Psoas muscle (tissue), 8 donors: ENCODE measurements around the gene EPS8L3. TPM values are rescaled to one million over a fixed set of nuclear protein-coding genes. Genes with fewer than 3 reads are reported as not detected.

Experiments
- ATAC-seq, 4 donors: fragments of 200-7000 bp; cut with Tn5 transposase; one replicate each; pipeline ENCODE4 v1.9.1; 2020; ENCODE audit warnings: moderate library complexity in 3 of 4, mild to moderate bottlenecking in 2 of 4
- DNase-seq, 2 donors: peaks; one replicate each; pipeline ENCODE4 v3.0.0-alpha.2; 2020
- H3K27ac ChIP-seq: fragments of 200-600 bp; one replicate; pipeline ENCODE4 v1.8.0; 2022
- H3K27me3 ChIP-seq, 3 donors: fragments of 200-600 bp in 1 of 3; one replicate each; pipeline versions ENCODE4 v1.6.1 to v1.8.0; 2013 to 2022; ENCODE audit warnings: low read length in 2 of 3, mild to moderate bottlenecking in 2 of 3, moderate library complexity in 1 of 3; ENCODE audit not compliant: insufficient read depth in 3 of 3
- H3K36me3 ChIP-seq, 2 donors: fragments of 200-600 bp in 1 of 2; one replicate each; pipeline versions ENCODE4 v1.6.1 to v1.8.0; 2013 to 2022; ENCODE audit warnings: low read depth in 1 of 2, mild to moderate bottlenecking in 1 of 2, moderate library complexity in 1 of 2; ENCODE audit not compliant: insufficient read depth in 1 of 2
- H3K4me1 ChIP-seq: fragments of 200-600 bp; one replicate; pipeline ENCODE4 v1.8.0; 2022
- H3K4me3 ChIP-seq: fragments of 200-600 bp; one replicate; pipeline ENCODE4 v1.8.0; 2022; ENCODE audit warnings: mild to moderate bottlenecking
- H3K9me3 ChIP-seq: fragments of 200-600 bp; one replicate; pipeline ENCODE4 v1.8.0; 2022
- WGBS, 3 donors: extraction: QIAGEN DNeasy Blood & Tissue Kit; methylation state at CpG; one replicate each; pipeline versions ENCODE4 v1.1.6 to v1.1.7; 2013; 5-methylcytosine and 5-hydroxymethylcytosine counted together
- intact Hi-C, 2 donors: fragments of 100-400 bp; cut with DNase I; formaldehyde crosslinking; loops; one replicate each; pipeline versions ENCODE4 v1.11.0 to v1.14.2; 2022
- polyA plus RNA-seq, 3 donors: library from polyadenylated mRNA; stranded (reverse); fragments of 200-250 nt; gene quantifications; one replicate each; pipeline ENCODE4 v1.2.3, GENCODE V29; 2013
- total RNA-seq, 4 donors: library from RNA; stranded (reverse); fragmentation: NEBNext Ultra II Directional in 2 of 4; extraction: Animal tissue kit (Norgen Biotek cat#: 25700) in 2 of 4; gene quantifications; one replicate each; pipeline versions ENCODE4 v1.2.1 to v1.2.4, GENCODE V29; 2021 to 2023
- TF ChIP-seq, protein P1 (sequence below): fragments of 200-600 bp; IDR thresholded peaks from one replicate; pipeline ENCODE4 v1.8.0; 2022; ENCODE audit warnings: antibody characterized with exemption
- donor health status: healthy with polysubstance abuse.
- donor health status: DM: no; HTN: no; CAD: no; lungs with moderate emphysema.
- donor health status: Bipolar disorder and iron deficiency.
- donor health status: healthy.
- donor health status: DM: yes; HTN: yes; CAD: no.
- donor health status: DM: no; HTN: no; CAD: no.
- donor health status: DM: no; HTN: no; CAD: no.
- donor health status: DM: yes; HTN: yes; CAD: no.

The EPS8L3 gene
- total and polyA plus RNA-seq, 7 donors = 0.03 to 0.64 (median 0.57) TPM; not detected in 4

DNA sequence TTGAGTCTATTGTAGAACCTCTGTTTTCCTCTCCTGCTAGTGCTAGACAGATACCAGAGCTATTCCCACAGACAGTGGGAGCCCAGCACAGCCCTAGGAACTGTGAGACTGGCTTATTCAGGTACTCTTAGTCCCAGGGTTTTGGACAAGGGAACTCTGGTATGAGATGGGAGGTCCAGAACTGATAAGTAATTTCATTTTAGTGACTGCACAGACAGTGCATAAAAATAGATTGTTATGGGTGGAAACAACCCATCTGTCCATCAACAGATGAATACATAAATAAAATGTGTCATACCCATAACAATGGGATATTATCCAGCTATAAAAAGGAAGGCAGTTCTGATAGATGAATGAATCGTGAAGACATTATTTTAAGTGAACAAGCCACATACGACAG is 9.0 kb downstream of the EPS8L3 start:
- Histone ChIP-seq H3K4me1 (no peaks in the 10 kb centered on the region), H3K27me3 (no peaks in the 10 kb centered on the region), H3K27ac (no peak overlapping the region), H3K4me3 (no peak overlapping the region), H3K9me3 (no peaks in the 10 kb centered on the region), H3K36me3 (no peaks in the 10 kb centered on the region)
- ATAC-seq = no peak
- no peak for DNase-seq
- 72 to 75% (median 74%) methylated on average over 2 of the region's 2 CpGs for WGBS, 3 donors
- intact Hi-C loops = no loop called here
- TF ChIP-seq, protein P1, sequence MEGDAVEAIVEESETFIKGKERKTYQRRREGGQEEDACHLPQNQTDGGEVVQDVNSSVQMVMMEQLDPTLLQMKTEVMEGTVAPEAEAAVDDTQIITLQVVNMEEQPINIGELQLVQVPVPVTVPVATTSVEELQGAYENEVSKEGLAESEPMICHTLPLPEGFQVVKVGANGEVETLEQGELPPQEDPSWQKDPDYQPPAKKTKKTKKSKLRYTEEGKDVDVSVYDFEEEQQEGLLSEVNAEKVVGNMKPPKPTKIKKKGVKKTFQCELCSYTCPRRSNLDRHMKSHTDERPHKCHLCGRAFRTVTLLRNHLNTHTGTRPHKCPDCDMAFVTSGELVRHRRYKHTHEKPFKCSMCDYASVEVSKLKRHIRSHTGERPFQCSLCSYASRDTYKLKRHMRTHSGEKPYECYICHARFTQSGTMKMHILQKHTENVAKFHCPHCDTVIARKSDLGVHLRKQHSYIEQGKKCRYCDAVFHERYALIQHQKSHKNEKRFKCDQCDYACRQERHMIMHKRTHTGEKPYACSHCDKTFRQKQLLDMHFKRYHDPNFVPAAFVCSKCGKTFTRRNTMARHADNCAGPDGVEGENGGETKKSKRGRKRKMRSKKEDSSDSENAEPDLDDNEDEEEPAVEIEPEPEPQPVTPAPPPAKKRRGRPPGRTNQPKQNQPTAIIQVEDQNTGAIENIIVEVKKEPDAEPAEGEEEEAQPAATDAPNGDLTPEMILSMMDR = no peak

DNA sequence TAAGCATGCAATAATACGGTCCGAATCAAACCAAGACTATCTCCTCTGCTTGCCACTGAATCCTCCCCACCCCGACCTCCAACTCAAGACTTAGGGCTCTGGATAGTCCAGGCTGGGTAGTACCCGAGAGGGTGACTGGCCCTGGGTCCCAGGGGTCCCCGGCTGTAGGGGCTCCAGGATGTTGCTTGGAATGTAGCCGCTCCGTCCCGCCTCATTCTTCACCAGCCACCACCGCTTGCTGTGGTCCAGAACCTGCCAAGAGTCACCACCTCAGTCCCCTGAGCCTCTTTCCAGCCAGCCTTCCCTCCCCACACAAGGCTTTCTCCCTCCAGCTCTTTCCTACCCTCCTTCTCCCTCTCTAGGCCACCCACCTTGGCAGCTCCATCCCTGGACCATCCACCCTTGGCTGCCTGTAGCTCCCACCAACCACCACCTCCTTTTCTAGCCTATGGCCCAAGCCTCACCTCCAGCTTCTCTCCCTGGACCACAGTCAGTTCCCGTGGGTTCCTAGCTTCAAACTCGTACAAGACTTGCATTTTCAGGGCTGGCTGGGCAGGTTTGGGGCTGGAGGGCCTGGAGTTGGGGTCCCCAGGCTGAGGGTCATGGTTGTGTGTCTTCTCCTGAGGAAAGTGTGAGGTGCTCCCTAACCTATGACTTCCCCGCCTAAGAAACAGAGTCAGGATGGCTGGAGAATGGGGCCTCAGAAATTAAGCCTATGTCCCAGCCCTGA is 12.0 kb downstream of the EPS8L3 start:
- no peaks in the 10 kb centered on the region for H3K36me3 ChIP-seq
- H3K27ac ChIP-seq = no peak overlapping the region
- no peak overlapping the region for H3K4me3 ChIP-seq
- H3K4me1 ChIP-seq = no peaks in the 10 kb centered on the region
- TF ChIP-seq, protein P1 = no peak
- no peaks in the 10 kb centered on the region for H3K9me3 ChIP-seq
- ATAC-seq (no peak), DNase-seq (no peak)
- intact Hi-C loops = no loop called here
- H3K27me3 ChIP-seq = no peaks in the 10 kb centered on the region
- 87 to 88% (median 88%) methylated on average over 12 of the region's 12 CpGs for WGBS, 3 donors

DNA sequence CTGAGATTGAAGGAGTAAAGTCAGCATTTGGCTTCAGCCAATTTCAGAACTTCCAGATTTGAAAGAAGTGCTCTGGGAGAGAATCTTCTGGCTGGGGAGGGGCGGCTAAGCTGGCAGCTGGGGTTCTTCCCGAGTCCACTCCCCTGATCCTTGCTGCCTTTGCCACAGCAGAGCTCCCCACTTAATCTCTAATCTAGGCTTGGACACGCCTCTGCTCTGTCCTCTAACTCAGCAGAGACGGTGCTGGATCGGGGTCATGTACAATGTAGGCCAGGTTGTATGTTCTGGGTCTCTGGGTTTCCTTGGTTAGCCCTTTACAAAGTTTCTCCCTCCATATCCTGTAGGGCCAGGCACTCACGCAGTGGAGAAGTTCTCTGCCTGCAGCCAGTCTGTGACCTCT is 12.8 kb downstream of the EPS8L3 start:
- Histone ChIP-seq H3K27ac (no peak overlapping the region), H3K9me3 (no peaks in the 10 kb centered on the region), H3K4me3 (no peak overlapping the region), H3K4me1 (no peaks in the 10 kb centered on the region), H3K36me3 (no peaks in the 10 kb centered on the region), H3K27me3 (no peaks in the 10 kb centered on the region)
- intact Hi-C loops = no loop called here
- DNase-seq = no peak
- TF ChIP-seq, protein P1 = no peak
- no peak for ATAC-seq
- WGBS, 3 donors = 77 to 91% (median 78%) methylated on average over 6 of the region's 6 CpGs

DNA sequence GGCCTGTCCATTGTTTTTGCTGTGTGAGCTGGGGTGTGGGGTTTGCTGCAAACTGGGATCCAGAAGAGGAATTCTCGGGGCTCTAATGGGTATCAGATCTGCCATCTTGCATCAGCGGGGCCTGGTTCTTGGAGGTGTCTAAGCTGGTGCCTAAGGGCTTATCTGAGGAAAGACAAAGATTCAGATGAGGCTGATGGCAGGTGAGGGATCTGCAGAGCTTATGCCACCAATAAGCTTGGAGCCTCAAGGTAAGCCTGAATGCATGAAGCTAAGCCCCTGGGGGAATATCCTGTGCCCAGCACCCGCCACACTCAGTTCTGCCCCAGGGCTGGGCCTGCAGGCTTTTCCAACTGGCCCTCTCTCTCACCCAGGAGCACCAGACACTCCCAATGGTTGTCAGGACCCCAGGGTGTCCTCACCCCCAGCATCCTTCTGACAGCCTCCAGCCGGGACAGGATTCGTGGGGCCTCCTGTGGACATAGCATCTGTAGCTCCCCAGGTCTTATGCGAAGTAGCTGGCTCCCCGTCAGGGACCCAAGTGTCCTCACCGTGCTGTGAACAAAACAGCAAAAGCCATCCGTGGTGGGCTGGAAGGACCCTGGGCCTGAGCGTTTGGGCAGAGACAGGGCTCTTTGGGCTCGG is 13.4 kb downstream of the EPS8L3 start:
- no peak overlapping the region for H3K27ac ChIP-seq
- no peaks in the 10 kb centered on the region for H3K36me3 ChIP-seq
- ATAC-seq (no peak), DNase-seq (no peak)
- no peaks in the 10 kb centered on the region for H3K27me3 ChIP-seq
- 93 to 95% (median 94%) methylated on average over 11 of the region's 11 CpGs for WGBS, 3 donors
- no peaks in the 10 kb centered on the region for H3K9me3 ChIP-seq
- no peaks in the 10 kb centered on the region for H3K4me1 ChIP-seq
- TF ChIP-seq, protein P1 = no peak
- H3K4me3 ChIP-seq = no peak overlapping the region
- intact Hi-C loops = no loop called here
